A549 (cell line): ENCODE measurements around the gene VAV3.
A peak's percentile ranks its signal among the peaks of the same experiment; 100 is the strongest.

ENCODE experiments used
- CBX2 ChIP-seq: fragments of 200-600 bp; sonication (generic); IDR thresholded peaks from 2 replicates; pipeline ENCODE4 v1.6.1; 2016; ENCODE audit warnings: low read depth, mild to moderate bottlenecking, borderline replicate concordance
- CEBPB ChIP-seq, 2 experiments: fragments of >200 bp in 1 of 2; sonication (Bioruptor Twin) in 1 of 2; formaldehyde crosslinking in 1 of 2; IDR thresholded peaks; 2 replicates each; pipeline ENCODE4 v1.6.1; 2012 to 2016
- EHMT2 ChIP-seq: fragments of 200-600 bp; sonication (generic); IDR thresholded peaks from 2 replicates; pipeline ENCODE4 v1.6.1; 2016; ENCODE audit warnings: antibody characterized with exemption, low read depth, mild to moderate bottlenecking, moderate library complexity
- ESRRA ChIP-seq: fragments of 150-350 bp; IDR thresholded peaks from 2 replicates; pipeline ENCODE4 v1.6.1; 2014; ENCODE audit warnings: mild to moderate bottlenecking, low read length, borderline replicate concordance
- FOXS1 ChIP-seq: fragments of 250-450 bp; sonication (Bioruptor Pico); IDR thresholded peaks from 2 replicates; pipeline ENCODE4 v1.5.0; 2020; ENCODE audit warnings: mild to moderate bottlenecking, moderate library complexity
- HMGXB4 ChIP-seq: fragments of 250-450 bp; sonication (Bioruptor Pico); IDR thresholded peaks from 2 replicates; pipeline ENCODE4 v1.5.0; 2021; ENCODE audit warnings: mild to moderate bottlenecking, moderate library complexity, borderline replicate concordance
- JUNB ChIP-seq: fragments of >200 bp; sonication (Bioruptor Twin); formaldehyde crosslinking; IDR thresholded peaks from 2 replicates; pipeline ENCODE4 v1.6.1; 2016
- KDM1A ChIP-seq: fragments of 200-600 bp; sonication (generic); IDR thresholded peaks from 2 replicates; pipeline ENCODE4 v1.6.1; 2016; ENCODE audit warnings: low read depth, mild to moderate bottlenecking
- PBX3 ChIP-seq: IDR thresholded peaks from 2 replicates; pipeline ENCODE4 v1.6.1; 2012
- POLR2A ChIP-seq: IDR thresholded peaks from 2 replicates; pipeline ENCODE4 v1.6.1; 2012; ENCODE audit warnings: mild to moderate bottlenecking, low read length
- RARB ChIP-seq: fragments of 250-450 bp; sonication (Bioruptor Pico); IDR thresholded peaks from 2 replicates; pipeline ENCODE4 v1.8.0; 2021; ENCODE audit warnings: mild to moderate bottlenecking, moderate library complexity
- ZSCAN20 ChIP-seq: fragments of 250-450 bp; sonication (Bioruptor Pico); IDR thresholded peaks from 2 replicates; pipeline ENCODE4 v1.8.0; 2022; ENCODE audit warnings: mild to moderate bottlenecking, moderate library complexity
- TF ChIP-seq, protein P1 (sequence below): fragments of >200 bp; sonication (Bioruptor Twin); formaldehyde crosslinking; IDR thresholded peaks from 3 replicates; pipeline ENCODE4 v1.5.1; 2016

GRCh38 chr1:107750364-107750959 is 214.5 kb downstream of the VAV3 start:
- TF ChIP-seq, protein P1, sequence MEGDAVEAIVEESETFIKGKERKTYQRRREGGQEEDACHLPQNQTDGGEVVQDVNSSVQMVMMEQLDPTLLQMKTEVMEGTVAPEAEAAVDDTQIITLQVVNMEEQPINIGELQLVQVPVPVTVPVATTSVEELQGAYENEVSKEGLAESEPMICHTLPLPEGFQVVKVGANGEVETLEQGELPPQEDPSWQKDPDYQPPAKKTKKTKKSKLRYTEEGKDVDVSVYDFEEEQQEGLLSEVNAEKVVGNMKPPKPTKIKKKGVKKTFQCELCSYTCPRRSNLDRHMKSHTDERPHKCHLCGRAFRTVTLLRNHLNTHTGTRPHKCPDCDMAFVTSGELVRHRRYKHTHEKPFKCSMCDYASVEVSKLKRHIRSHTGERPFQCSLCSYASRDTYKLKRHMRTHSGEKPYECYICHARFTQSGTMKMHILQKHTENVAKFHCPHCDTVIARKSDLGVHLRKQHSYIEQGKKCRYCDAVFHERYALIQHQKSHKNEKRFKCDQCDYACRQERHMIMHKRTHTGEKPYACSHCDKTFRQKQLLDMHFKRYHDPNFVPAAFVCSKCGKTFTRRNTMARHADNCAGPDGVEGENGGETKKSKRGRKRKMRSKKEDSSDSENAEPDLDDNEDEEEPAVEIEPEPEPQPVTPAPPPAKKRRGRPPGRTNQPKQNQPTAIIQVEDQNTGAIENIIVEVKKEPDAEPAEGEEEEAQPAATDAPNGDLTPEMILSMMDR: peak; percentile 81
- TF ChIP-seq ZSCAN20 (CRISPR knock-in tag) (no peak), FOXS1 (no peak), CBX2 (no peak), ESRRA (no peak), RARB (CRISPR knock-in tag) (no peak), EHMT2 (no peak), PBX3 (no peak), KDM1A (no peak), HMGXB4 (CRISPR knock-in tag) (no peak), POLR2A (no peak), CEBPB (IDR thresholded peaks at IDR 0.05) (no peak), JUNB (no peak)
